ENCODE data around the gene COL4A6.
A peak's percentile ranks its signal among the peaks of the same experiment; 100 is the strongest.

COL4A6 gene

GRCh38 chrX:108230574-108230973 lies 207.6 kb downstream of the COL4A6 start:
- Histone ChIP-seq H3K4me1 (no peaks in the 10 kb centered on the region), H3K4me3 (ENCODE audit: low read depth, low read length) (no peak overlapping the region), H3K36me3 (ENCODE audit: control insufficient read depth, insufficient read depth, low read length) (no peaks in the 10 kb centered on the region), H3K27ac (no peak overlapping the region), H3K27me3 (ENCODE audit: control insufficient read depth, insufficient read depth, low read length) (no peaks in the 10 kb centered on the region), H2AFZ (no peak overlapping the region), H3K79me2 (no peaks in the 10 kb centered on the region), H3K9ac (no peak overlapping the region), H3K4me2 (ENCODE audit: low read length) (no peak overlapping the region), H3K9me3 (ENCODE audit: control insufficient read depth, low read length) (no peaks in the 10 kb centered on the region)
- TF ChIP-seq CTCF (IDR thresholded peaks at IDR 0.05) = no peak

- no peak overlapping the region for H3K27ac ChIP-seq
- peak; percentile 49 for TF ChIP-seq CTCF (IDR thresholded peaks at IDR 0.05)
Measured at GRCh38 chrX:108224727-108225621, 213.2 kb downstream of the COL4A6 start.

GRCh38 chrX:108224218-108224617 lies 214.0 kb downstream of the COL4A6 start:
- Histone ChIP-seq H3K79me2 (no peaks in the 10 kb centered on the region), H2AFZ (no peak overlapping the region), H3K36me3 (ENCODE audit: control insufficient read depth, insufficient read depth, low read length) (no peaks in the 10 kb centered on the region), H3K9me3 (ENCODE audit: control insufficient read depth, low read length) (no peaks in the 10 kb centered on the region), H3K27me3 (ENCODE audit: control insufficient read depth, insufficient read depth, low read length) (no peaks in the 10 kb centered on the region), H3K4me1 (no peaks in the 10 kb centered on the region), H3K4me3 (ENCODE audit: low read depth, low read length) (no peak overlapping the region), H3K27ac (no peak overlapping the region), H3K9ac (no peak overlapping the region), H3K4me2 (ENCODE audit: low read length) (no peak overlapping the region)
- no peak for TF ChIP-seq CTCF (IDR thresholded peaks at IDR 0.05)

More at GRCh38 chrX:108224727-108225621, 213.2 kb downstream of the COL4A6 start:
- Histone ChIP-seq H3K4me3 (ENCODE audit: low read depth, low read length) (no peak overlapping the region), H3K4me1 (no peaks in the 10 kb centered on the region), H3K79me2 (no peaks in the 10 kb centered on the region), H2AFZ (no peak overlapping the region), H3K9ac (no peak overlapping the region), H3K4me2 (ENCODE audit: low read length) (no peak overlapping the region), H3K36me3 (ENCODE audit: control insufficient read depth, insufficient read depth, low read length) (no peaks in the 10 kb centered on the region), H3K9me3 (ENCODE audit: control insufficient read depth, low read length) (no peaks in the 10 kb centered on the region), H3K27me3 (ENCODE audit: control insufficient read depth, insufficient read depth, low read length) (no peaks in the 10 kb centered on the region)

- TF ChIP-seq CTCF (IDR thresholded peaks at IDR 0.05) = no peak
- no peak overlapping the region for H3K4me3 ChIP-seq (ENCODE audit: low read depth, low read length)
- no peak overlapping the region for H3K4me2 ChIP-seq (ENCODE audit: low read length)
- H3K79me2 ChIP-seq = no peaks in the 10 kb centered on the region
- no peaks in the 10 kb centered on the region for H3K27me3 ChIP-seq (ENCODE audit: control insufficient read depth, insufficient read depth, low read length)
- H2AFZ ChIP-seq = no peak overlapping the region
- no peaks in the 10 kb centered on the region for H3K4me1 ChIP-seq
- H3K9ac ChIP-seq = no peak overlapping the region
- H3K36me3 ChIP-seq (ENCODE audit: control insufficient read depth, insufficient read depth, low read length) = no peaks in the 10 kb centered on the region
- no peak overlapping the region for H3K27ac ChIP-seq
- no peaks in the 10 kb centered on the region for H3K9me3 ChIP-seq (ENCODE audit: control insufficient read depth, low read length)
Measured at GRCh38 chrX:108223585-108223984, 214.6 kb downstream of the COL4A6 start.
